Colonic mucosa (tissue), 4 donors: ENCODE data around the gene ADK. TPM values are rescaled to one million over a fixed set of nuclear protein-coding genes. Genes with fewer than 3 reads are reported as not detected.

Experiments
- DNase-seq: peaks from one replicate; pipeline ENCODE4 v3.0.0-alpha.2; 2020
- H3K27ac ChIP-seq: fragments of 200-600 bp; one replicate; pipeline ENCODE4 v1.8.0; 2021
- H3K27me3 ChIP-seq: fragments of 200-600 bp; one replicate; pipeline ENCODE4 v1.8.0; 2021
- H3K36me3 ChIP-seq: fragments of 200-600 bp; one replicate; pipeline ENCODE4 v1.8.0; 2021
- H3K4me1 ChIP-seq: fragments of 200-600 bp; one replicate; pipeline ENCODE4 v1.8.0; 2021; ENCODE audit warnings: mild to moderate bottlenecking
- H3K4me3 ChIP-seq: fragments of 200-600 bp; one replicate; pipeline ENCODE4 v1.8.0; 2021
- H3K9ac ChIP-seq, 2 donors: one replicate each; pipeline ENCODE4 v1.7.0; 2013; ENCODE audit warnings: control low read depth in 2 of 2, low read depth in 2 of 2, low read length in 2 of 2
- H3K9me3 ChIP-seq: fragments of 200-600 bp; one replicate; pipeline ENCODE4 v1.8.0; 2021
- intact Hi-C: fragments of 100-400 bp; cut with DNase I; formaldehyde crosslinking; loops from one replicate; pipeline ENCODE4 v1.14.1; 2022
- total RNA-seq, 2 donors: library from RNA; stranded (reverse); fragmentation: NEBNext Ultra II Directional in 1 of 2; extraction: Animal tissue kit (Norgen Biotek cat#: 25700) in 1 of 2; gene quantifications; one replicate each; pipeline ENCODE4 v1.2.1, GENCODE V29; 2021
- TF ChIP-seq, protein P1 (sequence below): fragments of 200-600 bp; IDR thresholded peaks from one replicate; pipeline ENCODE4 v1.8.0; 2022; ENCODE audit warnings: antibody characterized with exemption, mild to moderate bottlenecking
- donor health status: healthy.
- donor health status: DM: no; HTN: no; CAD: no.
- donor health status: DM: no; HTN: no; CAD: no.

The ADK gene
- total RNA-seq, 2 donors from 2014 or later = 20.2 to 27.6 TPM

DNA sequence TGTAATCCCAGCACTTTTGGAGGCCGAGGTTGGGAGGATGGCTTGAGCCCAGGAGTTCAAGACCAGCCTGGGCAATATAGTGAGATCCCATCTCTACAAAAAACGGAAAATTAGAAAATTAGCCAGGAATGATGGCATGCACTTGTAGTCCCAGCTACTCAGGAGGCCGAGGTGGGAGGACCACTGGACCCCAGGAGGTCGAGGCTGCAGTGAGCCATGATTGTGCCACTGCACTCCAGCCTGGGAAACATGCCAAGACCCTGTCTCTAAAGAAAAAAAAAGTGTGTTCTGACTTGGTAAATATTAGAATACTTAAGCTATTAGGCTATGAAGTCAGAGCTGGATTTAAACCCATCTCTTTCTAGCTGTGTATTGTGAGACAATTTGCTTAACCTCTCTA is 594.4 kb downstream of the ADK start:
- DNase-seq = no peak
- Histone ChIP-seq H3K4me1 (no peaks in the 10 kb centered on the region), H3K27me3 (no peaks in the 10 kb centered on the region), H3K27ac (no peak overlapping the region), H3K9ac (no peak overlapping the region), H3K4me3 (no peak overlapping the region), H3K36me3 (no peaks in the 10 kb centered on the region), H3K9me3 (no peaks in the 10 kb centered on the region)
- intact Hi-C loops = no loop called here
- TF ChIP-seq, protein P1, sequence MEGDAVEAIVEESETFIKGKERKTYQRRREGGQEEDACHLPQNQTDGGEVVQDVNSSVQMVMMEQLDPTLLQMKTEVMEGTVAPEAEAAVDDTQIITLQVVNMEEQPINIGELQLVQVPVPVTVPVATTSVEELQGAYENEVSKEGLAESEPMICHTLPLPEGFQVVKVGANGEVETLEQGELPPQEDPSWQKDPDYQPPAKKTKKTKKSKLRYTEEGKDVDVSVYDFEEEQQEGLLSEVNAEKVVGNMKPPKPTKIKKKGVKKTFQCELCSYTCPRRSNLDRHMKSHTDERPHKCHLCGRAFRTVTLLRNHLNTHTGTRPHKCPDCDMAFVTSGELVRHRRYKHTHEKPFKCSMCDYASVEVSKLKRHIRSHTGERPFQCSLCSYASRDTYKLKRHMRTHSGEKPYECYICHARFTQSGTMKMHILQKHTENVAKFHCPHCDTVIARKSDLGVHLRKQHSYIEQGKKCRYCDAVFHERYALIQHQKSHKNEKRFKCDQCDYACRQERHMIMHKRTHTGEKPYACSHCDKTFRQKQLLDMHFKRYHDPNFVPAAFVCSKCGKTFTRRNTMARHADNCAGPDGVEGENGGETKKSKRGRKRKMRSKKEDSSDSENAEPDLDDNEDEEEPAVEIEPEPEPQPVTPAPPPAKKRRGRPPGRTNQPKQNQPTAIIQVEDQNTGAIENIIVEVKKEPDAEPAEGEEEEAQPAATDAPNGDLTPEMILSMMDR = no peak

- Histone ChIP-seq H3K27me3 (no peaks in the 10 kb centered on the region), H3K4me3 (no peak overlapping the region), H3K36me3 (no peaks in the 10 kb centered on the region), H3K9ac (no peak overlapping the region), H3K27ac (no peak overlapping the region), H3K4me1 (no peaks in the 10 kb centered on the region), H3K9me3 (no peaks in the 10 kb centered on the region)
- DNase-seq = no peak
- intact Hi-C loops = no loop called here
- TF ChIP-seq, protein P1 = no peak
These were observed 595.8 kb downstream of the ADK start for GRCh38 chr10:74746813-74747212.

GRCh38 chr10:74748468-74749031 is 597.5 kb downstream of the ADK start:
- H3K4me3 ChIP-seq = no peak overlapping the region
- TF ChIP-seq, protein P1 = no peak

GRCh38 chr10:74750848-74751274 is 599.8 kb downstream of the ADK start:
- Histone ChIP-seq H3K9ac (no peak overlapping the region), H3K4me3 (no peak overlapping the region), H3K27ac (no peak overlapping the region), H3K36me3 (no peaks in the 10 kb centered on the region), H3K27me3 (no peaks in the 10 kb centered on the region), H3K9me3 (no peaks in the 10 kb centered on the region), H3K4me1 (no peaks in the 10 kb centered on the region)
- TF ChIP-seq, protein P1 = no peak
- DNase-seq = peak; percentile 9
- intact Hi-C loops = no loop called here

More at GRCh38 chr10:74748468-74749031, 597.5 kb downstream of the ADK start:
- H3K27me3 ChIP-seq = no peaks in the 10 kb centered on the region
- intact Hi-C loops = no loop called here
- no peaks in the 10 kb centered on the region for H3K36me3 ChIP-seq
- DNase-seq = no peak
- no peaks in the 10 kb centered on the region for H3K4me1 ChIP-seq
- no peak overlapping the region for H3K9ac ChIP-seq
- no peak overlapping the region for H3K27ac ChIP-seq
- no peaks in the 10 kb centered on the region for H3K9me3 ChIP-seq

GRCh38 chr10:74752371-74753040 is 601.5 kb downstream of the ADK start:
- TF ChIP-seq, protein P1 = no peak
- H3K27ac ChIP-seq = no peak overlapping the region
- H3K4me3 ChIP-seq = no peak overlapping the region
- no peak for DNase-seq
- no peaks in the 10 kb centered on the region for H3K9me3 ChIP-seq
- no peak overlapping the region for H3K9ac ChIP-seq
- no peaks in the 10 kb centered on the region for H3K4me1 ChIP-seq
- H3K36me3 ChIP-seq = no peaks in the 10 kb centered on the region
- intact Hi-C loops = no loop called here
- H3K27me3 ChIP-seq = no peaks in the 10 kb centered on the region
